Mucosa of descending colon (tissue), 3 donors: ENCODE results near the gene BLZF1. TPM values are rescaled to one million over a fixed set of nuclear protein-coding genes. Genes with fewer than 3 reads are reported as not detected.
A peak's percentile ranks its signal among the peaks of the same experiment; 100 is the strongest.

Experiments used
- ATAC-seq: fragments of 200-7000 bp; cut with Tn5 transposase; one replicate; pipeline ENCODE4 v1.9.1; 2020; ENCODE audit warnings: mild to moderate bottlenecking, moderate library complexity
- DNase-seq, 3 donors: peaks; one replicate each; pipeline ENCODE4 v3.0.0-alpha.2; 2020
- H3K36me3 ChIP-seq: fragments of 200-600 bp; one replicate; pipeline ENCODE4 v1.8.0; 2021; ENCODE audit warnings: low read depth, mild to moderate bottlenecking
- H3K4me1 ChIP-seq: fragments of 200-600 bp; one replicate; pipeline ENCODE4 v1.8.0; 2021; ENCODE audit warnings: low read depth, mild to moderate bottlenecking
- H3K4me3 ChIP-seq: fragments of 200-600 bp; one replicate; pipeline ENCODE4 v1.8.0; 2021; ENCODE audit warnings: mild to moderate bottlenecking
- H3K9me3 ChIP-seq: fragments of 200-600 bp; one replicate; pipeline ENCODE4 v1.8.0; 2021; ENCODE audit warnings: mild to moderate bottlenecking
- CTCF ChIP-seq: fragments of 200-600 bp; IDR thresholded peaks from one replicate; pipeline ENCODE4 v1.8.0; 2022; ENCODE audit warnings: antibody characterized with exemption, mild to moderate bottlenecking
- intact Hi-C, 2 donors: fragments of 100-400 bp; cut with DNase I in 1 of 2; cut with micrococcal nuclease in 1 of 2; formaldehyde crosslinking; loops; one replicate each; pipeline versions ENCODE4 v1.11.0 to v1.11.1; 2022; cut with DNase I, micrococcal nuclease
- total RNA-seq, 3 donors: library from RNA; stranded (reverse); fragmentation: NEBNext Ultra II Directional in 2 of 3; extraction: Animal tissue kit (Norgen Biotek cat#: 25700) in 2 of 3; gene quantifications; one replicate each; pipeline versions ENCODE4 v1.2.1 to v1.2.4, GENCODE V29; 2021 to 2023
- donor health status: DM: no; HTN: no; CAD: no; lungs with moderate emphysema.
- donor health status: DM: no; HTN: no; CAD: no.
- donor health status: DM: no; HTN: yes; CAD: no.

BLZF1 gene
- total RNA-seq, 3 donors from 2014 or later, result 23.5 to 35.9 (median 30.8) TPM

- intact Hi-C loops, result no loop called here
- DNase-seq (no peak), ATAC-seq (no peak)
- TF ChIP-seq CTCF, result no peak
- Histone ChIP-seq H3K36me3 (no peaks in the 10 kb centered on the region), H3K9me3 (peaks cover 11% of the 10 kb centered on the region), H3K4me1 (no peaks in the 10 kb centered on the region), H3K4me3 (no peak overlapping the region)
Measured at GRCh38 chr1:169414952-169415351, 47.0 kb downstream of the BLZF1 start.

- Histone ChIP-seq H3K9me3 (no peaks in the 10 kb centered on the region), H3K4me3 (no peak overlapping the region), H3K4me1 (no peaks in the 10 kb centered on the region), H3K36me3 (no peaks in the 10 kb centered on the region)
- intact Hi-C loops, result no loop called here
- TF ChIP-seq CTCF, result no peak
- ATAC-seq, result no peak
- DNase-seq, result no peak
Measured at GRCh38 chr1:169421309-169421708, 53.3 kb downstream of the BLZF1 start.

DNA sequence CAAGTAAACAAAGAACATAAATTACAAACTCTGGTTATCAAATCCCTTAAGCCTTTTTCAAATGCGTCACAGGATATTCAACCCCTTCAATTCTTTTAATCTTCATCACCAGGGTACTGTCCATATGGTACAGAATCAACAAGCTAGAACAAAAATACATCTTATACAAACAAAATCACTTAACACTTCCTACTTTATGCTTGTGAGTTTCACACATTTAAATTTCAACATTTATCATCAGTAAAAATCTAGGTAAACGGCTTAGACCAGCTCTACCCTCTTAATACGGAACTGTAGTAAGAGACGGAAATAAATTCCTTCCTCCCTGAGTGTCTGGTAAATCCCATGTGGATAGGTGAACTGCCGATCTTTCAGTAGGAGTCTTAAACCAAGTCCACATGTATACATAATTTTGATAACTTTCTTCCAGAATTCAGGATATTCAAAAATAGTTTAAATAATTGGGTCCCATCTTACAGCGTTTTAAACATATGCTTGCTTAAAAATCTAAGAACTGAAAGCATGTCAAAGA is 58.2 kb downstream of the BLZF1 start:
- no peaks in the 10 kb centered on the region for H3K36me3 ChIP-seq
- intact Hi-C loops, result no loop called here
- ATAC-seq (no peak), DNase-seq (no peak)
- H3K4me3 ChIP-seq, result no peak overlapping the region
- no peak for TF ChIP-seq CTCF
- no peaks in the 10 kb centered on the region for H3K9me3 ChIP-seq
- peaks cover 6% of the 10 kb centered on the region for H3K4me1 ChIP-seq

GRCh38 chr1:169427081-169427641 is 59.2 kb downstream of the BLZF1 start, which contains the start of gene CCDC181:
CCDC181 (minus strand) TSS chr1:169427474; CDS start chr1:169424927, 2,547 bp downstream.
- DNase-seq (no peak), ATAC-seq (peak; percentile 24)
- Histone ChIP-seq H3K36me3 (no peaks in the 10 kb centered on the region), H3K4me1 (peaks cover 6% of the 10 kb centered on the region), H3K4me3 (no peak within 1 kb of the TSS), H3K9me3 (no peaks in the 10 kb centered on the region)
- no peak for TF ChIP-seq CTCF
- intact Hi-C loops, result no loop called here

Other genes starting within 250 kb of the BLZF1 start
- gene NME7, start 398 bp upstream of the BLZF1 start, total RNA-seq, result 10 to 100 TPM in 1 of 3 donors, 1 to 10 TPM in 2; 6.4 to 15.6 (median 7.2) TPM
- under 1 TPM; 0.23 to 0.76 (median 0.27) TPM for gene CCDC181, start 59.3 kb downstream of the BLZF1 start, total RNA-seq
- 10 to 100 TPM in 1 of 3 donors, 1 to 10 TPM in 2; 5.5 to 11.1 (median 7.3) TPM for gene SLC19A2, start 117.7 kb downstream of the BLZF1 start, total RNA-seq
- 1 to 10 TPM in 1 of 3 donors, under 1 TPM in 2; 0.44 to 2.5 (median 0.69) TPM for gene F5, start 218.3 kb downstream of the BLZF1 start, total RNA-seq